GM23248 (cell line): ENCODE data around the gene SYTL3.

Experiments
- EZH2 ChIP-seq: fragments of 200-600 bp; sonication (generic); IDR thresholded peaks from 2 replicates; pipeline ENCODE4 v1.6.1; 2018; ENCODE audit warnings: antibody characterized with exemption, mild to moderate bottlenecking; ENCODE audit not compliant: insufficient read depth, poor library complexity, severe bottlenecking
- EZH2phosphoT487 ChIP-seq: fragments of 200-600 bp; sonication (generic); IDR thresholded peaks from 2 replicates; pipeline ENCODE4 v1.6.1; 2018; ENCODE audit warnings: antibody characterized with exemption, moderate library complexity, mild to moderate bottlenecking, low read depth; ENCODE audit not compliant: insufficient read depth

DNA sequence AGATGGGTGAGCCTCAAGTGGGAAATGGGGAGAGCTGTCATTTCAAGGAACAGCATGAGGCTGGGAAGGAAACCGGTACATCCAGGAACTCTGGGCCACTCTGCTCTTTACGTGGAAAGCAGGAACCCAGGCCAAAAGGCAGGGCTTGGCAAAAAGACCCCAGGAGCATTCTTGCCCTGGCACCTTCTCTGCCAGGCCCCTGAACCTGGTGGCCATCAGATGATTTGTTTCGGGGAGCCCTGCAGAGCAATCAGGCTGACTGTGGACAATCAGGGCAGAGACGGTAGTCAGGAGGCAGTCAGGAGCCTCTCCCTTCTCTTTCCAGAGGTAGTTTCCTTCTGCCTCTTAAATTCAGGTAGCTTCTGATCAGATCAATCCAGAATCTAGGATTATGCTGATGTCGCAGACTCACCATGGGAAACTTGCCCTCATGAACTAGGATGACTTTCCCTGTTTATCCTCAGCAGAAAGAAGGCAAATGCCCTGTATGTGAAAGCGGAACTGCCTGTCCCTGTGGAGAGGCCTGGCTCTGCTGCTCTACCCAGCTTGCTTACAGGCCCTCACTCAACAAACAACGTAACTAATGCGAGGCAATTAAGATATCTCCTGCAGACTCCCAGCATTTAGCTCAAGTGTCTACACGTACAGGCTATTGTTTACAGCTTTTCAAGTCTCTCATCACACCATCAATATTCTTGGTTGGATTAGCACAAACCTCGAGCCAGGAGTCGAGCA is 132.7 kb downstream of the SYTL3 start:
- TF ChIP-seq EZH2 = no peak
- TF ChIP-seq EZH2phosphoT487 = no peak
